H1 (cell line): Measurements from ENCODE around the gene CFD. TPM values are rescaled to one million over a fixed set of nuclear protein-coding genes. Genes with fewer than 3 reads are reported as not detected.
"Not testable (repeated sequence)": the region's sequence is repeated elsewhere in the genome, so short reads cannot be mapped to it uniquely, and the experiment has no call there.

ENCODE experiments used
- CTCF ChIA-PET: fragments of 300-600 bp; sonication (Branson Sonifier 250); formaldehyde crosslinking; loops from one replicate; lab custom pipeline; 2021; ENCODE audit not compliant: partially characterized antibody; lab: Charles Lee
- POLR2A ChIA-PET: fragments of 300-600 bp; sonication (Branson Sonifier 250); formaldehyde crosslinking; loops from one replicate; lab custom pipeline; 2021; ENCODE audit warnings: inconsistent platforms; ENCODE audit not compliant: partially characterized antibody; lab: Charles Lee
- DNase-seq, 2 experiments: peaks; one replicate each; pipeline versions ENCODE4 v3.0.0 to v3.0.0-alpha.2; 2010 to 2022; ENCODE audit warnings: low spot score in 2 of 2, low read depth in 1 of 2, mixed read lengths in 1 of 2
- FAIRE-seq: peaks from 2 replicates; lab custom pipeline; 2011; peaks lifted over from hg19 to GRCh38; lab: Jason Lieb, UNC
- H2AFZ ChIP-seq: 2 replicates; pipeline ENCODE4 v1.8.1; 2012; ENCODE audit warnings: low read length, inconsistent platforms
- H2AK5ac ChIP-seq: 2 replicates; pipeline ENCODE4 v1.6.1; 2013; ENCODE audit warnings: low read depth, low read length
- H2BK120ac ChIP-seq: replicated peaks from 2 replicates; pipeline ENCODE3; 2013; ENCODE audit warnings: low read depth, low read length, inconsistent platforms
- H2BK12ac ChIP-seq: 2 replicates; pipeline ENCODE4 v1.6.1; 2013; ENCODE audit warnings: low read depth, low read length
- H2BK15ac ChIP-seq: 2 replicates; pipeline ENCODE4 v1.6.1; 2013; ENCODE audit warnings: low read length
- H2BK20ac ChIP-seq: 2 replicates; pipeline ENCODE4 v1.6.1; 2013; ENCODE audit warnings: low read length
- H2BK5ac ChIP-seq: 2 replicates; pipeline ENCODE4 v1.6.1; 2013; ENCODE audit warnings: low read depth, low read length
- H3K14ac ChIP-seq: 2 replicates; pipeline ENCODE4 v1.6.1; 2013; ENCODE audit warnings: inconsistent platforms; ENCODE audit not compliant: insufficient read length
- H3K18ac ChIP-seq: 2 replicates; pipeline ENCODE4 v1.6.1; 2013; ENCODE audit warnings: low read length; ENCODE audit errors: extremely low read depth
- H3K23ac ChIP-seq: 2 replicates; pipeline ENCODE4 v1.6.1; 2013; ENCODE audit warnings: inconsistent platforms; ENCODE audit not compliant: insufficient read length
- H3K23me2 ChIP-seq: 2 replicates; pipeline ENCODE4 v1.6.1; 2013; ENCODE audit warnings: low read depth, low read length
- H3K27ac ChIP-seq: 2 replicates; pipeline ENCODE4 v1.6.1; 2011; ENCODE audit warnings: low read depth, low read length, inconsistent platforms
- H3K27me3 ChIP-seq, 4 experiments: replicated peaks in 1 of 4; 1 replicate in 1 of 4; 2 replicates in 3 of 4; pipeline versions ENCODE4 v1.6.1 to v1.8.1; 2011 to 2013; ENCODE audit warnings: low read length in 3 of 4, mild to moderate bottlenecking in 3 of 4, inconsistent platforms in 2 of 4, mixed read lengths in 2 of 4, moderate library complexity in 1 of 4; ENCODE audit not compliant: control insufficient read depth in 3 of 4, insufficient read depth in 3 of 4; ENCODE audit errors: extremely low read depth in 1 of 4
- H3K36me3 ChIP-seq, 4 experiments: 2 replicates each; pipeline versions ENCODE4 v1.6.1 to v1.8.1; 2011 to 2013; ENCODE audit warnings: mild to moderate bottlenecking in 4 of 4, low read length in 3 of 4, moderate library complexity in 2 of 4, control low read depth in 1 of 4, inconsistent platforms in 1 of 4; ENCODE audit not compliant: insufficient read depth in 4 of 4, control insufficient read depth in 2 of 4
- H3K4ac ChIP-seq: replicated peaks from 2 replicates; pipeline ENCODE3; 2013; ENCODE audit warnings: low read length, low read depth, mixed read lengths, inconsistent platforms; ENCODE audit not compliant: insufficient read length
- H3K4me1 ChIP-seq, 4 experiments: replicated peaks in 1 of 4; 1 replicate in 1 of 4; 2 replicates in 3 of 4; pipeline versions ENCODE4 v1.6.1 to v1.8.1; 2011 to 2013; ENCODE audit warnings: low read length in 3 of 4, inconsistent platforms in 2 of 4, mixed read lengths in 1 of 4; ENCODE audit not compliant: insufficient read depth in 4 of 4, control insufficient read depth in 3 of 4
- H3K4me2 ChIP-seq, 2 experiments: 2 replicates each; pipeline versions ENCODE4 v1.6.1 to v1.8.1; 2011 to 2013; ENCODE audit warnings: low read depth in 2 of 2, low read length in 2 of 2, control low read depth in 1 of 2, inconsistent platforms in 1 of 2, mild to moderate bottlenecking in 1 of 2; ENCODE audit not compliant: insufficient read depth in 1 of 2
- H3K4me3 ChIP-seq, 4 experiments: fragments of 200-600, 300-600 bp in 1 of 4; sonication (generic), shearing (Covaris generic), sonication (Bioruptor Twin) in 1 of 4; 2 replicates each; pipeline versions ENCODE4 v1.5.1 to v1.8.1; 2011 to 2016; ENCODE audit warnings: low read length in 4 of 4, low read depth in 3 of 4, control low read depth in 2 of 4, inconsistent platforms in 2 of 4, mild to moderate bottlenecking in 2 of 4, mixed read lengths in 1 of 4, moderate library complexity in 1 of 4; ENCODE audit not compliant: insufficient read depth in 2 of 4; ENCODE audit errors: extremely low read depth in 1 of 4
- H3K56ac ChIP-seq: replicated peaks from 2 replicates; pipeline ENCODE3; 2013; ENCODE audit warnings: low read depth, mild to moderate bottlenecking, mixed read lengths, low read length, inconsistent platforms; ENCODE audit not compliant: insufficient read length
- H3K79me1 ChIP-seq: 2 replicates; pipeline ENCODE4 v1.6.1; 2013; ENCODE audit warnings: low read depth, low read length, control low read depth
- H3K79me2 ChIP-seq, 2 experiments: 2 replicates each; pipeline versions ENCODE4 v1.6.1 to v1.8.1; 2012 to 2013; ENCODE audit warnings: low read length in 2 of 2, mild to moderate bottlenecking in 2 of 2, inconsistent platforms in 1 of 2; ENCODE audit not compliant: insufficient read depth in 2 of 2, control insufficient read depth in 1 of 2
- H3K9ac ChIP-seq, 4 experiments: replicated peaks in 1 of 4; 1 replicate in 1 of 4; 2 replicates in 3 of 4; pipeline versions ENCODE4 v1.6.1 to v1.8.1; 2011 to 2013; ENCODE audit warnings: low read depth in 3 of 4, low read length in 3 of 4, control low read depth in 2 of 4, mild to moderate bottlenecking in 2 of 4, moderate library complexity in 2 of 4, inconsistent platforms in 1 of 4; ENCODE audit errors: extremely low read depth in 1 of 4
- H3K9me3 ChIP-seq, 2 experiments: 2 replicates each; pipeline versions ENCODE4 v1.6.1 to v1.8.1; 2012 to 2013; ENCODE audit warnings: mild to moderate bottlenecking in 2 of 2, moderate library complexity in 2 of 2, control low read depth in 1 of 2, inconsistent platforms in 1 of 2, low read depth in 1 of 2, low read length in 1 of 2, mixed read lengths in 1 of 2; ENCODE audit not compliant: insufficient read depth in 2 of 2
- H4K20me1 ChIP-seq, 2 experiments: replicated peaks in 1 of 2; 2 replicates each; pipeline versions ENCODE3 to v1.8.1; 2011 to 2013; ENCODE audit warnings: inconsistent platforms in 2 of 2, low read length in 2 of 2, mild to moderate bottlenecking in 1 of 2; ENCODE audit not compliant: insufficient read depth in 2 of 2, control insufficient read depth in 1 of 2
- H4K5ac ChIP-seq: 2 replicates; pipeline ENCODE4 v1.6.1; 2013; ENCODE audit warnings: low read length, low read depth, mixed read lengths, inconsistent platforms; ENCODE audit not compliant: insufficient read length
- H4K8ac ChIP-seq: 2 replicates; pipeline ENCODE4 v1.8.0; 2013; ENCODE audit warnings: mild to moderate bottlenecking, moderate library complexity, low read length, inconsistent platforms; ENCODE audit not compliant: insufficient read depth; ENCODE audit errors: extremely low read depth
- H4K91ac ChIP-seq: replicated peaks from 2 replicates; pipeline ENCODE3; 2013; ENCODE audit warnings: low read length, mixed read lengths, inconsistent platforms; ENCODE audit not compliant: insufficient read length
- WGBS, 2 experiments: shearing (Covaris generic) in 1 of 2; methylation state at CpG; one replicate each; pipeline versions ENCODE4 v1.1.6 to v1.1.7; 2013 to 2015; ENCODE audit warnings: low lambda C conversion rate in 2 of 2, mixed read lengths in 2 of 2, inconsistent platforms in 1 of 2, low coverage in 1 of 2, missing lambda C conversion rate in 1 of 2; ENCODE audit not compliant: insufficient replicate concordance in 2 of 2, insufficient coverage in 1 of 2, insufficient read length in 1 of 2; ENCODE audit errors: extremely low coverage in 1 of 2, missing lambda C conversion rate in 1 of 2; 5-methylcytosine and 5-hydroxymethylcytosine counted together
- polyA plus RNA-seq, 7 experiments: library from polyadenylated mRNA; depleted of rRNA in 3 of 7; stranded (reverse) in 5 of 7; unstranded in 2 of 7; fragments of >200 nt in 5 of 7; fragments of 200-250 nt in 2 of 7; gene quantifications; 1 replicate in 5 of 7; 2 replicates in 1 of 7; 4 replicates in 1 of 7; pipeline versions ENCODE4 v1.2.1 to v1.2.3, GENCODE V29; 2011 to 2013; ENCODE audit warnings: missing spikeins in 2 of 7, mixed read lengths in 2 of 7
- total RNA-seq: library from RNA; stranded (reverse); fragmentation: NEBNext Ultra II Directional; extraction: Animal tissue kit (Norgen Biotek cat#: 25700); gene quantifications from 2 replicates; pipeline ENCODE4 v1.2.1, GENCODE V29; 2021

The CFD gene
- total and polyA plus RNA-seq, 2 of the 8 experiments (the other 6 are each of a cell fraction or from before 2014, with no cell fraction given) = 1.7 to 2.8 TPM

- not testable (repeated sequence) for H3K9ac ChIP-seq, FAIRE-seq, H2BK15ac ChIP-seq, DNase-seq, H3K23ac ChIP-seq, H4K8ac ChIP-seq, H2BK20ac ChIP-seq, H3K79me2 ChIP-seq, H3K18ac ChIP-seq, H3K4me3 ChIP-seq, H3K4ac ChIP-seq, H3K23me2 ChIP-seq, H3K4me2 ChIP-seq, H3K9me3 ChIP-seq, H2BK12ac ChIP-seq, H3K14ac ChIP-seq, H3K27ac ChIP-seq, H2BK120ac ChIP-seq, H4K5ac ChIP-seq, H2BK5ac ChIP-seq, H2AK5ac ChIP-seq, H2AFZ ChIP-seq, H4K91ac ChIP-seq, H3K4me1 ChIP-seq, H3K56ac ChIP-seq, H4K20me1 ChIP-seq, H3K79me1 ChIP-seq, H3K27me3 ChIP-seq, H3K36me3 ChIP-seq
- 94% methylated on average over 7 of the region's 17 CpGs; no CpG with 5 or more reads in 1 of the 2 experiments for WGBS, 2 experiments
- ChIA-PET POLR2A (interaction anchor here (0.9 kb wide), 1 partner anchor 40 kb away, joined by 4 read pairs; no protein-coding TSS in a partner anchor), CTCF (interaction anchor here (0.6 to 0.8 kb wide), 2 partner anchors 83 to 120 kb away, joined by 3 to 4 read pairs; no protein-coding TSS in a partner anchor)
These were observed 5.7 kb upstream of the CFD start for GRCh38 chr19:853614-854220.
